GM12872 (cell line): Measurements from ENCODE around the gene CNNM2.

Experiments
- CTCF ChIP-seq: IDR thresholded peaks from 3 replicates; pipeline ENCODE4 v1.5.1; 2011; ENCODE audit warnings: low read depth, mild to moderate bottlenecking, low read length, moderate library complexity; ENCODE audit not compliant: insufficient read depth

Gene CNNM2

GRCh38 chr10:103125323-103126267 lies 207.5 kb downstream of the CNNM2 start:
- TF ChIP-seq CTCF, result no peak

GRCh38 chr10:103127241-103127640 lies 209.1 kb downstream of the CNNM2 start:
- no peak for TF ChIP-seq CTCF

- TF ChIP-seq CTCF, result no peak
These were observed 212.8 kb downstream of the CNNM2 start for GRCh38 chr10:103130910-103131309.

- TF ChIP-seq CTCF, result no peak
These were observed 221.7 kb downstream of the CNNM2 start for GRCh38 chr10:103139803-103140202.
